HG03432 (cell line): Measurements from ENCODE around the gene VCAM1.
A peak's percentile ranks its signal among the peaks of the same experiment; 100 is the strongest.
"Not testable (repeated sequence)": the region's sequence is repeated elsewhere in the genome, so short reads cannot be mapped to it uniquely, and the experiment has no call there.

ENCODE experiments used
- ATAC-seq: cut with Tn5 transposase; IDR thresholded peaks from one replicate; pipeline ENCODE4 v1.9.1; 2021; ENCODE audit warnings: mild to moderate bottlenecking, moderate library complexity; ENCODE audit not compliant: unreplicated experiment

The VCAM1 gene

GRCh38 chr1:100719490-100719889 is at the start of gene VCAM1:
TSS of gene VCAM1 (plus strand) at chr1:100719742. CDS start at chr1:100719861, 119 bp downstream.
- peak; percentile 76 for ATAC-seq

GRCh38 chr1:100670083-100670482 is 49.5 kb upstream of the VCAM1 start:
- no peak for ATAC-seq

- ATAC-seq, result no peak
These were observed 47.9 kb upstream of the VCAM1 start for GRCh38 chr1:100671601-100672000.

GRCh38 chr1:100683448-100684349 is 35.8 kb upstream of the VCAM1 start:
- ATAC-seq, result no peak

GRCh38 chr1:100699744-100700143 is 19.8 kb upstream of the VCAM1 start:
- ATAC-seq, result no peak

GRCh38 chr1:100700586-100700985 is 19.0 kb upstream of the VCAM1 start:
- ATAC-seq, result no peak

- ATAC-seq, result no peak
These were observed 16.5 kb upstream of the VCAM1 start for GRCh38 chr1:100703052-100703451.

- ATAC-seq, result no peak
These were observed 15.8 kb upstream of the VCAM1 start for GRCh38 chr1:100703716-100704115.

GRCh38 chr1:100704473-100704872 is 15.1 kb upstream of the VCAM1 start:
- no peak for ATAC-seq

GRCh38 chr1:100706296-100706695 is 13.2 kb upstream of the VCAM1 start:
- ATAC-seq, result no peak

GRCh38 chr1:100706856-100707255 is 12.7 kb upstream of the VCAM1 start:
- no peak for ATAC-seq

GRCh38 chr1:100708476-100709062 is 11.0 kb upstream of the VCAM1 start:
- no peak for ATAC-seq

- ATAC-seq, result no peak
These were observed 8.4 kb upstream of the VCAM1 start for GRCh38 chr1:100710906-100711682.

- ATAC-seq, result not testable (repeated sequence)
These were observed 6.5 kb upstream of the VCAM1 start for GRCh38 chr1:100713027-100713426.

- ATAC-seq, result no peak
These were observed 5.9 kb upstream of the VCAM1 start for GRCh38 chr1:100713626-100714025.

GRCh38 chr1:100714599-100714998 is 4.9 kb upstream of the VCAM1 start:
- ATAC-seq, result no peak

- ATAC-seq, result no peak
These were observed 2.3 kb upstream of the VCAM1 start for GRCh38 chr1:100717218-100717617.

GRCh38 chr1:100718581-100718980 is 961 bp upstream of the VCAM1 start:
- no peak for ATAC-seq

- no peak for ATAC-seq
These were observed 559 bp downstream of the VCAM1 start for GRCh38 chr1:100720101-100720500.

- no peak for ATAC-seq
These were observed 1.2 kb downstream of the VCAM1 start for GRCh38 chr1:100720751-100721150.

- no peak for ATAC-seq
These were observed 2.1 kb downstream of the VCAM1 start for GRCh38 chr1:100721526-100722207.
